HL-60 (cell line): ENCODE measurements around the gene TSPAN6.

ENCODE experiments used
- GABPA ChIP-seq: IDR thresholded peaks from 2 replicates; pipeline ENCODE4 v1.6.1; 2012; ENCODE audit warnings: low read depth
- TF ChIP-seq, protein P1 (sequence below): IDR thresholded peaks from one replicate; pipeline ENCODE4 v1.5.1; 2011; ENCODE audit warnings: low read length, control low read depth, inconsistent platforms; ENCODE audit not compliant: insufficient read depth

DNA sequence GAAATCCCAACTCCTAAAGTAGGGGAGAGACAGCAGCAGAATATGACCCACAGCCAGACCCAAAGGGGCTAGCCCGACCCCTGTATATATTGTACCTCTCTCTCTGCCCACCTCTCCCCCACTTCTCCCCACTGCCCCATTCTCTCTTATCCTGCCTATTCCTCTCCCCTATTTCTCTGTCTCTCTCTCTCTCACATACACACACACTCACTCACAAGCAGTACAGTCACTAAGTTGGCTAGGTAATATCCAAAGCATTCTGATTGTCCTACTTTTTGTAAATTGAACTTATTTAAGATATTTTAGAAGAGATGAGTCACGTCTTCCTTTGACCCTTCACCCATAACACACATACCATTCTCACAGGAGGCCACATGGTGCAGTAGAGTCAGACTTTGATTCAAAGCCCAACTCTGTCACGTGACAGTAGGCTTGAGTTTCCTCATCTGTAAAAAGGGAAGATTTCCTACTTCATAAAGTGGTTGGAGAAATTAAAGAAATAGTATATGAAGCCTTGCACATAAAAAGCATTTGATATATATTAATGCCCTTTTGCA, 36.9 kb upstream of the TSPAN6 start:
- TF ChIP-seq, protein P1, sequence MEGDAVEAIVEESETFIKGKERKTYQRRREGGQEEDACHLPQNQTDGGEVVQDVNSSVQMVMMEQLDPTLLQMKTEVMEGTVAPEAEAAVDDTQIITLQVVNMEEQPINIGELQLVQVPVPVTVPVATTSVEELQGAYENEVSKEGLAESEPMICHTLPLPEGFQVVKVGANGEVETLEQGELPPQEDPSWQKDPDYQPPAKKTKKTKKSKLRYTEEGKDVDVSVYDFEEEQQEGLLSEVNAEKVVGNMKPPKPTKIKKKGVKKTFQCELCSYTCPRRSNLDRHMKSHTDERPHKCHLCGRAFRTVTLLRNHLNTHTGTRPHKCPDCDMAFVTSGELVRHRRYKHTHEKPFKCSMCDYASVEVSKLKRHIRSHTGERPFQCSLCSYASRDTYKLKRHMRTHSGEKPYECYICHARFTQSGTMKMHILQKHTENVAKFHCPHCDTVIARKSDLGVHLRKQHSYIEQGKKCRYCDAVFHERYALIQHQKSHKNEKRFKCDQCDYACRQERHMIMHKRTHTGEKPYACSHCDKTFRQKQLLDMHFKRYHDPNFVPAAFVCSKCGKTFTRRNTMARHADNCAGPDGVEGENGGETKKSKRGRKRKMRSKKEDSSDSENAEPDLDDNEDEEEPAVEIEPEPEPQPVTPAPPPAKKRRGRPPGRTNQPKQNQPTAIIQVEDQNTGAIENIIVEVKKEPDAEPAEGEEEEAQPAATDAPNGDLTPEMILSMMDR: no peak
- no peak for TF ChIP-seq GABPA
